Endothelial cell of umbilical vein (primary cell): Measurements from ENCODE around the gene LRSAM1. TPM values are rescaled to one million over a fixed set of nuclear protein-coding genes. Genes with fewer than 3 reads are reported as not detected.

Experiments
- BruUV-seq: library from RNA; stranded (reverse); fragments of 400-500 nt; replicated peaks from 2 replicates; lab custom pipeline; 2021; lab: Mats Ljungman, UMichigan
- CTCF ChIA-PET: fragments of 300-600, 350-600 bp; sonication (Branson Sonifier 250); formaldehyde crosslinking; loops from one replicate; lab custom pipeline; 2021; ENCODE audit warnings: antibody characterized with exemption, inconsistent platforms; lab: Charles Lee
- POLR2A ChIA-PET: fragments of 300-600, 350-600 bp; sonication (Branson Sonifier 250); formaldehyde crosslinking; loops from one replicate; lab custom pipeline; 2021; ENCODE audit warnings: antibody characterized with exemption, inconsistent platforms; lab: Charles Lee
- DNase-seq: peaks from one replicate; pipeline ENCODE4 v3.0.0-alpha.2; 2011; ENCODE audit warnings: low read depth, low spot score
- FAIRE-seq: peaks from 2 replicates; lab custom pipeline; 2011; peaks lifted over from hg19 to GRCh38; lab: Jason Lieb, UNC
- H2AFZ ChIP-seq: 2 replicates; pipeline ENCODE4 v1.6.0; 2012; ENCODE audit warnings: low read depth, low read length, control low read depth, inconsistent platforms
- H3K27ac ChIP-seq: 2 replicates; pipeline ENCODE4 v1.5.1; 2011; ENCODE audit warnings: low read depth, mild to moderate bottlenecking, control low read depth, low read length, moderate library complexity; ENCODE audit not compliant: insufficient read depth
- H3K27me3 ChIP-seq, 2 experiments: 2 replicates each; pipeline versions ENCODE4 v1.6.0 to v1.6.1; 2011; ENCODE audit warnings: low read length in 2 of 2, mixed read lengths in 1 of 2; ENCODE audit not compliant: control insufficient read depth in 2 of 2, insufficient read depth in 2 of 2
- H3K36me3 ChIP-seq, 2 experiments: 2 replicates in 1 of 2; 3 replicates in 1 of 2; pipeline ENCODE4 v1.5.1; 2011; ENCODE audit warnings: low read length in 2 of 2, mild to moderate bottlenecking in 1 of 2, moderate library complexity in 1 of 2; ENCODE audit not compliant: control insufficient read depth in 2 of 2, insufficient read depth in 2 of 2; ENCODE audit errors: extremely low read depth in 1 of 2
- H3K4me1 ChIP-seq: 3 replicates; pipeline ENCODE4 v1.5.1; 2011; ENCODE audit warnings: mild to moderate bottlenecking, low read length; ENCODE audit not compliant: control insufficient read depth, insufficient read depth; ENCODE audit errors: extremely low read depth
- H3K4me2 ChIP-seq: 2 replicates; pipeline ENCODE4 v1.6.1; 2011; ENCODE audit warnings: low read length, control low read depth, mixed read lengths; ENCODE audit not compliant: insufficient read depth
- H3K4me3 ChIP-seq, 3 experiments: fragments of 200-600 bp in 1 of 3; sonication (generic), shearing (Covaris generic) in 1 of 3; replicated peaks in 1 of 3; 2 replicates each; pipeline ENCODE4 v1.5.1; 2011 to 2016; ENCODE audit warnings: control low read depth in 3 of 3, low read length in 3 of 3, mild to moderate bottlenecking in 2 of 3, inconsistent platforms in 1 of 3, low read depth in 1 of 3, moderate library complexity in 1 of 3; ENCODE audit not compliant: insufficient read depth in 1 of 3
- H3K79me2 ChIP-seq: 2 replicates; pipeline ENCODE4 v1.6.0; 2012; ENCODE audit warnings: low read length, inconsistent platforms; ENCODE audit not compliant: control insufficient read depth, insufficient read depth
- H3K9ac ChIP-seq: replicated peaks from 2 replicates; pipeline ENCODE3; 2011; ENCODE audit warnings: low read length, control low read depth; ENCODE audit not compliant: insufficient read depth; ENCODE audit errors: extremely low read depth
- H3K9me1 ChIP-seq: replicated peaks from 3 replicates; pipeline ENCODE4 v1.6.0; 2011; ENCODE audit warnings: mild to moderate bottlenecking, low read length; ENCODE audit not compliant: control insufficient read depth, insufficient read depth; ENCODE audit errors: extremely low read depth
- H3K9me3 ChIP-seq: replicated peaks from 2 replicates; pipeline ENCODE4 v1.5.1; 2012; ENCODE audit warnings: low read length, inconsistent platforms; ENCODE audit not compliant: control insufficient read depth, insufficient read depth
- H4K20me1 ChIP-seq: replicated peaks from 2 replicates; pipeline ENCODE3; 2011; ENCODE audit warnings: mild to moderate bottlenecking, low read length; ENCODE audit not compliant: control insufficient read depth, insufficient read depth; ENCODE audit errors: extremely low read depth
- CTCF ChIP-seq, 2 donors: IDR thresholded peaks; 1 replicate in 1 of 2; 2 replicates in 1 of 2; pipeline ENCODE4 v1.5.1; 2011; ENCODE audit warnings: low read length in 2 of 2, mild to moderate bottlenecking in 2 of 2, moderate library complexity in 2 of 2, control low read depth in 1 of 2, inconsistent platforms in 1 of 2, low read depth in 1 of 2; ENCODE audit not compliant: insufficient read depth in 1 of 2; ENCODE audit errors: extremely low read depth in 1 of 2
- EZH2 ChIP-seq: IDR thresholded peaks from 2 replicates; pipeline ENCODE4 v1.6.1; 2012; ENCODE audit warnings: borderline replicate concordance, low read depth, mild to moderate bottlenecking, moderate library complexity, low read length, inconsistent platforms; ENCODE audit not compliant: severe bottlenecking
- FOS ChIP-seq: IDR thresholded peaks from 2 replicates; pipeline ENCODE4 v1.6.1; 2011; ENCODE audit warnings: mild to moderate bottlenecking, low read length, moderate library complexity, borderline replicate concordance; ENCODE audit not compliant: insufficient read depth
- GATA2 ChIP-seq: IDR thresholded peaks from 2 replicates; pipeline ENCODE4 v1.7.0; 2011; ENCODE audit warnings: low read depth, mild to moderate bottlenecking, moderate library complexity, mixed read lengths, low read length; ENCODE audit not compliant: insufficient read length, insufficient read depth
- JUN ChIP-seq: IDR thresholded peaks from 2 replicates; pipeline ENCODE4 v1.6.1; 2011; ENCODE audit warnings: borderline replicate concordance, low read depth; ENCODE audit not compliant: insufficient read length, insufficient read depth
- MAX ChIP-seq: IDR thresholded peaks from 2 replicates; pipeline ENCODE4 v1.6.1; 2011; ENCODE audit not compliant: insufficient read depth, insufficient read length
- MYC ChIP-seq: IDR thresholded peaks from one replicate; pipeline ENCODE4 v1.6.1; 2011; ENCODE audit warnings: mild to moderate bottlenecking, low read depth, low read length
- POLR2A ChIP-seq: IDR thresholded peaks from 2 replicates; pipeline ENCODE4 v1.6.1; 2012; ENCODE audit warnings: low read depth, mild to moderate bottlenecking, control low read depth, low read length
- POLR2AphosphoS5 ChIP-seq: IDR thresholded peaks from 2 replicates; pipeline ENCODE4 v1.6.1; 2012; ENCODE audit warnings: low read depth, mild to moderate bottlenecking, control low read depth, low read length, moderate library complexity; ENCODE audit not compliant: insufficient read depth
- dilution Hi-C: fragments of 300-500 bp; cut with MboI; formaldehyde crosslinking; loops from one replicate; pipeline ENCODE4 v1.15.0; 2019; ENCODE audit warnings: low sequenced_read_pairs; ENCODE audit not compliant: extremely low pct_ligation_motif_present
- intact Hi-C: fragments of 100-400 bp; cut with micrococcal nuclease; formaldehyde crosslinking; loops from one replicate; pipeline ENCODE4 v1.10.0; 2022
- polyA plus RNA-seq, 4 experiments: library from polyadenylated mRNA; depleted of rRNA in 3 of 4; stranded (reverse) in 3 of 4; unstranded in 1 of 4; fragments of >200 nt; gene quantifications; 2 replicates each; pipeline versions ENCODE4 v1.2.1 to v1.2.3, GENCODE V29; 2011 to 2012; ENCODE audit warnings: missing spikeins in 1 of 4
- total RNA-seq: library from RNA; stranded (reverse); gene quantifications from 2 replicates; pipeline ENCODE4 v1.2.3, GENCODE V29; 2021

Gene LRSAM1
- total and polyA plus RNA-seq, 2 donors (not counting 3 experiments of a cell fraction or from before 2014, with no cell fraction given) = 10.8 to 18.9 TPM

- Histone ChIP-seq H3K27me3 (no peaks in the 10 kb centered on the region), H3K79me2 (peaks cover 1% of the 10 kb centered on the region), H2AFZ (no peak overlapping the region), H3K4me3 (no peak overlapping the region), H3K36me3 (peaks cover 19 to 38% of the 10 kb centered on the region in 2 experiments), H3K9ac (no peak overlapping the region), H3K9me1 (no peaks in the 10 kb centered on the region), H3K4me1 (no peaks in the 10 kb centered on the region), H4K20me1 (no peaks in the 10 kb centered on the region), H3K9me3 (no peaks in the 10 kb centered on the region), H3K4me2 (no peak overlapping the region), H3K27ac (no peak overlapping the region)
- DNase-seq (no peak), FAIRE-seq (no peak)
- BruUV-seq = no TSS peak
- dilution Hi-C loops (no loop called here), intact Hi-C loops (loop anchor here (1.0 to 5.0 kb wide), 5 partner anchors 34 to 412 kb away; partner anchors contain the start of gene ST6GALNAC4)
- ChIA-PET CTCF (interaction anchor here (0.8 to 4.6 kb wide), 10 partner anchors 16 to 230 kb away, joined by 3 to 96 read pairs (median 6); partner anchors contain the start of gene TOR2A), POLR2A (no interaction called here)
- TF ChIP-seq FOS (no peak), POLR2AphosphoS5 (no peak), GATA2 (no peak), JUN (no peak), CTCF (IDR thresholded peaks at IDR 0.05; ENCODE audit: extremely low read depth in 1 of 2, insufficient read depth in 1 of 2, low read depth in 1 of 2, low read length in 2 of 2) (no peak), POLR2A (no peak), EZH2 (no peak), MAX (no peak), MYC (no peak)
These were observed 53.6 kb downstream of the LRSAM1 start for GRCh38 chr9:127504887-127505251.
